Stomach (tissue), 4 donors: ENCODE results near the gene CHST13.

ENCODE experiments used
- CTCF ChIP-seq, 7 experiments: fragments of 450-650 bp in 4 of 7; fragments of 200-600 bp in 3 of 7; sonication (generic) in 3 of 7; IDR thresholded peaks; one replicate each; pipeline ENCODE4 v1.5.1; 2016 to 2019; ENCODE audit warnings: antibody characterized with exemption in 7 of 7, control low read depth in 2 of 7, mild to moderate bottlenecking in 1 of 7
- POLR2A ChIP-seq, 4 donors: fragments of 450-650 bp; IDR thresholded peaks; one replicate each; pipeline ENCODE4 v1.6.1; 2016; ENCODE audit warnings: antibody characterized with exemption in 4 of 4, control low read depth in 2 of 4, mild to moderate bottlenecking in 1 of 4, moderate library complexity in 1 of 4
- POLR2AphosphoS5 ChIP-seq, 3 donors: sonication (generic); formaldehyde crosslinking; IDR thresholded peaks; one replicate each; pipeline ENCODE4 v1.6.1; 2016; ENCODE audit warnings: antibody characterized with exemption in 3 of 3

DNA sequence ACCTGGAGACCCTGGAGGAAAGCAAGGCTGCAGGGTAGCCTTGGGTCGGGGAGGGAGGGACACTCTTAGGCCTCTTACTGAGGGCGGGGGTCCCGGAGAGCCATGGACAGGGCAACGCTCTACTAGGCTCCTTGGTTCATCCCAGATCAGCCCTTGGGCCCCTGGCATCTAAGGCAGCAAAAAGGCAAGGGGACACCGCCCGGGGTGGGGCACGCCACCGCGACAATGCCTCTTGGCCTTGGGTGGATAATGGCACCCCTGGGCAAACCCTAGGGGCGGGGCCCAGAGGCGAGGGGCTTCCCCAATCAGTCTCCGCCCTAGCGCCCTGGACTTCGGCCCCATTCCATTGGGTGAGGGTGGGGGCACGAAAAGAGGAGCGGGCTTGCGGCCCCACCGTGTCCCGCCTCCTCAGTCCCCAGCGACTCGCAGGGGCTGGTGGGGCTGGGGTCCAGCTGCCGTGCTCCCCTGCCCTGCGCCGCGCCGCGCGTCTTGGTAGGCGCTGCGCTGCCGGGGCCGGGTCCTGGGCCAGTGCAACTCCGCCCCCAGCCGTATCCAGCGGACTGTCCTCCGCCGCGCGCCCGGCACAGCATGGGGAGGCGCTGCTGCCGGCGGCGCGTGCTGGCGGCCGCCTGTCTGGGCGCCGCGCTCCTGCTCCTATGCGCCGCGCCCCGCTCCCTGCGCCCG lies at the start of gene CHST13:
- no peak for TF ChIP-seq CTCF (IDR thresholded peaks at IDR 0.05)
- no peak for TF ChIP-seq POLR2A (IDR thresholded peaks at IDR 0.05)
- no peak for TF ChIP-seq POLR2AphosphoS5 (IDR thresholded peaks at IDR 0.05)
